Stimulated activated CD4-positive, alpha-beta T cell treated with anti-CD3 and anti-CD28 coated beads, Interleukin-4, amount 100 ng/mL, for 48 hours (primary cell): Measurements from ENCODE around the gene TTC33.

Source experiments
- DNase-seq, 2 donors: peaks; one replicate each; pipeline ENCODE4 v3.0.0-alpha.2; 2020; ENCODE audit warnings: low read depth in 2 of 2

TTC33 gene

DNA sequence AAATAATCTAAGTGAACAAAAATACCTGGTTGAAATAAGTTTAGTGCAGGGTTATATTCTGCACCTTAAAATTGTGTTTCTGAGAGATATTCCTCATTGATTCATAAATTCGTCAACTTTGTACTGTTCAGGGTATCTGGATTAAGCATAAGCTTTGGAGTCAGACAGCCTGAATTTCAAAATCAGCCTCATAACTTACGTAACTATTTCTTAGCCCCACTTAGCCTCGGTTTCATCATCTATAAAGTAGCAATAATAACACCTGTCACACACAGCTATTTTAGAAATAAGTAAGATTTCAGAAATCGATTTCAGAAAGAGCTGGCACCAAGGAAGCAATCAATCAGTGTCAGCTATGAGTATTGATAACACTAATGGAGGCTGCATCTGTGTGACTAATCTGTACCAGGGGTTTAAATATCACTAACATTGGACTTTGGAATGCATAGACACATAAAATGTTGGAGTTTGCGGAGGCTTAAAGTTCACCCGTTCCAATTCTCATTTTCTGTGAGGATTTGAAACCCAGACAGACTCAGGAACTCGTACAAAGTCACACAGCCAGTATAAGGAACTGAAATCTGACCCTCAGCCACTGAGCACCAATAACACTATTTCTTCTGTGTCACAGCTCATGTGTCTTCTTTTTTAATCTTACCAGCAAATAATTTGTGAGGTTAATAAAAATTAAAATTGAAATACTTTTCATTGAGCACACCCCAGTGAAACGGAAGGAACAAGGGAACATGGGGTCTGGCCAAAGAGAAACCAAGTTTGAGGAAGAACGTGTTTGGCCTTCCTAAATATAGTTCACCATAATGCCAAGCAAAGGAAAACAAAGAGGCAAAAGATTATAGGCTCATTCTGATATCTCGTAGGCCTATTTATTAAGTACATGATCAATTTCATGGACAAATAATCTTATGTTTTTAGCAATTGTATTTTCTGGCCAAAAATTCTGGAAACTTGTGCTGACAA, 270.5 kb downstream of the TTC33 start:
- DNase-seq: no peak

DNA sequence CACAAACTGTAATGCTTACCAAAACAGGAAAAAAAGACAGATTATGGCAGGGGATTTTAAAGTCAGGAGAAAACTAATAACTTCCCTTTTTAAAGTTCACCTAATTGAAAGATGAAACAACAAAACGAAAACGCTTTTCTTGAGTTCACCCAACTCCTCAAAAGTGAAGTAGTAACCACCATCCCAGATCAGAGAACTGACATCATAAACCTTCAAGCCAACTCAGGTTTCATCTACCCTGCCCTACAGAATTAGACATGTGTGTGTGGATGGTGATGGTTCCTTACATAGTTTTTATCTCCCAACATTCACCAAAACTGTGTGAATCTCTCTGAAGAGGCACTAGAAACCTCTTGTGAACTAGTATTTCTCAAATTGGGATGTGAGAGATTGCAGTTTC, 271.3 kb downstream of the TTC33 start:
- no peak for DNase-seq

DNA sequence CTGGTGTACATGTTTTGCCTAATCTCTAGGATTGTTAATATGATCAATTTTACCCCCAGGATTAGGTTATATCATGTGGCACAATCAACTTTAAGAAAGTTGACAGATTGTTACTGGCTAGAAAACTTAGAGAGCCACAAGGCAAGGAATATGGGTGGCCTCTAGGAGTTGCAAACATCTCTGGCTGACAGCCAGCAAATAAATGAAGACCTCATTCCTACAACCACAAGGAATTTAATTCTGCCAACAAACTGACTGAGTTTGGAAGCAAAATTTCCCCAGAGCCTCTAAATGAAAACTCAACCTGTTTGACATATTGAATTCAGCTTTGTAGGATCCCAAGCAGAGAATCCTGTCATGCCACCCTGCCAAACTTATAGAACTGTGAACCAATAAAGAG, 272.4 kb downstream of the TTC33 start:
- DNase-seq: no peak

DNA sequence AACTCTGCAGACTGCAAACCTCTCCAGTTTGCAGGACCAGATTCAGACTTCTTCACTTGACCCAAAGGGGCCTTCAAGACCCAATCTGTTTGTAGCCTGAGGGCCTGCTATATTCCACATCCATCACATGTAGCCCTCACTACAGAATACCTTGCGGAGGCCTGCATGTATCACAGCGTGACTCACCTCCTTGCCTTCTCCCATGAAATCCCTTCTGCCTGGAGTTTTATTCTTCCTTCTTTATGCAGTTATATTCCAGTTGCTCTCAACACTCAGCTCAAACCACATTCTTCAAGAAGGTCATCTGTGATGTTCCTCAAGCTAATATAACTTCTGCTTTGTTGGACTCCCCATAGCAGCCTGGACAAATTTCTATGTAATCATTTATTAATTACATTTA, 274.5 kb downstream of the TTC33 start:
- no peak for DNase-seq

DNA sequence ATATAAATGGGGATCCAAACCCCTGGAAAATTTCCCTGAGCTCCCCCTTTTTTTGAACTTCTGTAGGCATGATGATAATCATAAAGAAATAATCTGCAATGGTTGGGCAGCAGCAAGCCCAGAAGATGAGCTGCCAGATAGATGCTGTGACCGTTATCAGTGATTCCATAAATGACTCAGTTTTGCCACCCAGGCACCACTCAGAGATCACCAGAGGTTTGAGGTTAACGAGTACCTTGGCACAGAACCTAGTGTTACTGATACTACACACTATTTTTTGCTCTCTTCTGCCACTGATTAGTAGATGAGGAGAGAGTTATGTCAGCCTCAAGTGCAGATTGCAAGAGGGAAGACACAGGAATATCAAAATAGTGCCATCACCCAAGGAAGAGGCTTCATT, 275.4 kb downstream of the TTC33 start:
- peak in 1 of 2 donors; percentile 47 for DNase-seq

GRCh38 chr5:40479939-40480338, 275.8 kb downstream of the TTC33 start:
- no peak for DNase-seq

- no peak for DNase-seq
These were observed 277.0 kb downstream of the TTC33 start for GRCh38 chr5:40478766-40479165.

DNA sequence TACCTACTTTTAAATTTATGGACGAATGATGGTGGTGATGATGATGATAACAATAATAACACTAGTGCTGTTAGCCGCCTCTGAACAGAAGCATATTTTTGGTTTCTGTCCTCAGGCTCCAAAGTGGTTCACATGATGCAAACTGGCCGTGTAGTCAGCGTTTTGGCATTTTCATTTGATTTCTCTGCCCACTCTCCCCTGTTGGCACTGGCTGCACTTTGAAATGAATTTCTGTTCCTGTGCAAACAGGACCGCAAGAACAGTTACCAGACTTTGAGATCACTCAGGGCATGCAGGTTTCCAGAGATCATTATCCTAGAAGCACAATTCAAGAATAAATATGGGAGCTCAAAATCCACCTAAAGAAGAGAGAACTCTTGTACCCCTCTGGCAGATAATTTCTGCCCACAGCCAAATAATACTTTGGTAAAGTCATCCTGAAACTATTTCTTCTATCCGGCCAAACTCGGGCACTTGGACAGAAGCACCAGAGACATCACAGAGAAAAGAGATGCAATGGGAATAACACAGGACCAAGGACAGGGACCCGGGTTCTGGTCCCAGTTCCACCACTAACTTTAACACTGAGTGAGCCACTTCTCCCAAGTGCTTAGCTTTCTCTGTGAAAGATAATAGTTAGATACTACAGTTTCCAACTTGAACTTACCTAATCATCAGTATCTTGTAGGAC, 277.8 kb downstream of the TTC33 start:
- no peak for DNase-seq

- no peak for DNase-seq
These were observed 280.2 kb downstream of the TTC33 start for GRCh38 chr5:40475561-40475960.

GRCh38 chr5:40474250-40474649, 281.5 kb downstream of the TTC33 start:
- DNase-seq: no peak

GRCh38 chr5:40465416-40465815, 290.3 kb downstream of the TTC33 start:
- DNase-seq: no peak

DNA sequence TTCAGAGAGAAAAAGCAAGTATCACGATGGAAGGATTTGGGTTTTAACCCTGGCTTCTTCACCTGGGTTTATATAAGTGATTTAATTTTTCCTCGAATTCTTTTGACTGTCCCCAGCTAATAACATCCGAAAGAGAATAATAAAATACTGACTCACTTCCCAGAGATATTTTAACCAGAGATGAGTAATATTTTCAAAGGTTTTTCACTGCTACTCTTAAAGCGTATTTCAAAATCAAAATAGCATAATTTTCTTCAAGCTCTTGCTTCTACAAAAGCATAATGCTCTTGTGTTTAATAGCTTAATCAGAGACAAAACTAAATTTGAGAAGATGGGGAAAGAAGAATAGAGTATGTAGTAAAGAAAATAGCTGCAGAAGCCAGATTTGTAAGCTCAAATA, 291.2 kb downstream of the TTC33 start:
- DNase-seq: no peak
